ENCODE measurements around the gene IFI6. TPM values are rescaled to one million over a fixed set of nuclear protein-coding genes. Genes with fewer than 3 reads are reported as not detected.

Gene IFI6
- total and polyA plus RNA-seq, 2 of the 8 experiments (the other 6 are each of a cell fraction or from before 2014, with no cell fraction given), result 6.1 to 13.2 TPM

Small RNA genes lying within 50 kb of the gene (small RNA-seq; reads per million reads assigned to genes)
- gene AL031729.1 (ENCODE audit: insufficient read depth) (not detected), gene RNU6-424P (ENCODE audit: insufficient read depth) (not detected), gene RNU6-949P (ENCODE audit: insufficient read depth) (not detected)

Other genes with a start within 250 kb of the IFI6 start
- 78.9 and 86.6 TPM in 2 replicates for gene WASF2, start 182.0 kb downstream of the IFI6 start, total RNA-seq (2021; fragmentation: NEBNext Ultra II Directional; extraction: Animal tissue kit (Norgen Biotek cat#: 25700))
- gene WASF2, start 182.0 kb downstream of the IFI6 start, polyA plus RNA-seq (2011; rRNA removed), result 32.1 and 44.3 TPM in 2 replicates
- gene AHDC1, start 68.0 kb downstream of the IFI6 start, total RNA-seq (2021; fragmentation: NEBNext Ultra II Directional; extraction: Animal tissue kit (Norgen Biotek cat#: 25700)), result 35.1 and 39.4 TPM in 2 replicates
- gene AHDC1, start 68.0 kb downstream of the IFI6 start, polyA plus RNA-seq (2011; rRNA removed), result 4.4 and 8.6 TPM in 2 replicates
- gene FGR, start 37.0 kb downstream of the IFI6 start, total RNA-seq (2021; fragmentation: NEBNext Ultra II Directional; extraction: Animal tissue kit (Norgen Biotek cat#: 25700)), result 0.22 and 0.36 TPM in 2 replicates
- 0.86 and 0.95 TPM in 2 replicates for gene FGR, start 37.0 kb downstream of the IFI6 start, polyA plus RNA-seq (2011; rRNA removed)
- gene FAM76A, start 53.8 kb upstream of the IFI6 start, total RNA-seq (2021; fragmentation: NEBNext Ultra II Directional; extraction: Animal tissue kit (Norgen Biotek cat#: 25700)), result 12.8 and 16.2 TPM in 2 replicates
- 2.7 and 3.4 TPM in 2 replicates for gene FAM76A, start 53.8 kb upstream of the IFI6 start, polyA plus RNA-seq (2011; rRNA removed)
- 11.0 and 11.6 TPM in 2 replicates for gene STX12, start 101.0 kb upstream of the IFI6 start, total RNA-seq (2021; fragmentation: NEBNext Ultra II Directional; extraction: Animal tissue kit (Norgen Biotek cat#: 25700))
- 3.7 and 3.9 TPM in 2 replicates for gene STX12, start 101.0 kb upstream of the IFI6 start, polyA plus RNA-seq (2011; rRNA removed)
- gene PPP1R8, start 158.6 kb upstream of the IFI6 start, total RNA-seq (2021; fragmentation: NEBNext Ultra II Directional; extraction: Animal tissue kit (Norgen Biotek cat#: 25700)), result 50.5 and 51.8 TPM in 2 replicates
- gene PPP1R8, start 158.6 kb upstream of the IFI6 start, polyA plus RNA-seq (2011; rRNA removed), result 33.4 and 37.1 TPM in 2 replicates
- gene THEMIS2, start 200.4 kb upstream of the IFI6 start, total RNA-seq (2021; fragmentation: NEBNext Ultra II Directional; extraction: Animal tissue kit (Norgen Biotek cat#: 25700)), result 12.4 and 17.3 TPM in 2 replicates
- 27.5 and 28.0 TPM in 2 replicates for gene THEMIS2, start 200.4 kb upstream of the IFI6 start, polyA plus RNA-seq (2011; rRNA removed)
- 53.4 TPM in 2 replicates for gene RPA2, start 242.4 kb upstream of the IFI6 start, total RNA-seq (2021; fragmentation: NEBNext Ultra II Directional; extraction: Animal tissue kit (Norgen Biotek cat#: 25700))
- 35.7 and 56.3 TPM in 2 replicates for gene RPA2, start 242.4 kb upstream of the IFI6 start, polyA plus RNA-seq (2011; rRNA removed)

Measured in H1 (cell line).